Right lobe of liver (tissue), 6 donors: Measurements from ENCODE around the gene BBOX1. TPM values are rescaled to one million over a fixed set of nuclear protein-coding genes. Genes with fewer than 3 reads are reported as not detected.

Experiments used
- ATAC-seq, 4 donors: fragments of 200-7000 bp; cut with Tn5 transposase; one replicate each; pipeline ENCODE4 v1.9.1; 2020; ENCODE audit warnings: mild to moderate bottlenecking in 4 of 4, moderate library complexity in 4 of 4
- DNase-seq, 3 donors: peaks; one replicate each; pipeline ENCODE4 v3.0.0-alpha.2; 2020
- H3K27ac ChIP-seq, 3 donors: fragments of 200-600 bp; one replicate each; pipeline ENCODE4 v1.8.0; 2022
- H3K27me3 ChIP-seq, 2 donors: fragments of 200-600 bp; one replicate each; pipeline ENCODE4 v1.8.0; 2022
- H3K36me3 ChIP-seq, 4 donors: fragments of 200-600 bp; sonication (generic) in 1 of 4; one replicate each; pipeline versions ENCODE4 v1.5.1 to v1.8.0; 2017 to 2022; ENCODE audit warnings: control low read depth in 1 of 4
- H3K4me1 ChIP-seq, 4 donors: fragments of 200-600 bp; sonication (generic) in 1 of 4; one replicate each; pipeline versions ENCODE4 v1.5.1 to v1.8.0; 2017 to 2022; ENCODE audit warnings: control low read depth in 1 of 4
- H3K4me3 ChIP-seq, 3 donors: fragments of 200-600 bp; one replicate each; pipeline ENCODE4 v1.8.0; 2022
- H3K9me3 ChIP-seq, 4 donors: fragments of 200-600 bp; sonication (generic) in 1 of 4; one replicate each; pipeline versions ENCODE4 v1.5.1 to v1.8.0; 2017 to 2022; ENCODE audit warnings: control low read depth in 1 of 4
- POLR2A ChIP-seq: fragments of 450-650 bp; IDR thresholded peaks from one replicate; pipeline ENCODE4 v1.6.1; 2017; ENCODE audit warnings: antibody characterized with exemption, mild to moderate bottlenecking
- WGBS: methylation state at CpG from one replicate; pipeline ENCODE4 v1.1.6; 2018; ENCODE audit warnings: low coverage, low lambda C conversion rate; ENCODE audit not compliant: insufficient coverage; ENCODE audit errors: missing lambda C conversion rate; 5-methylcytosine and 5-hydroxymethylcytosine counted together
- intact Hi-C, 2 donors: fragments of 100-400 bp; cut with DNase I; formaldehyde crosslinking; loops; one replicate each; pipeline versions ENCODE4 v1.11.2 to v1.14.1; 2022
- total RNA-seq, 6 experiments: library from RNA; depleted of rRNA in 2 of 6; stranded (reverse); fragments of >200 nt in 2 of 6; fragmentation: NEBNext Ultra II Directional in 3 of 6; extraction: Animal tissue kit (Norgen Biotek cat#: 25700) in 3 of 6; gene quantifications; one replicate each; pipeline versions ENCODE4 v1.1.0 to v1.2.4, GENCODE V29; 2016 to 2023
- TF ChIP-seq, protein P1 (sequence below), 4 donors: fragments of 200-600 bp in 3 of 4; fragments of 450-650 bp in 1 of 4; IDR thresholded peaks; one replicate each; pipeline versions ENCODE4 v1.5.1 to v1.8.0; 2016 to 2022; ENCODE audit warnings: antibody characterized with exemption in 4 of 4, mild to moderate bottlenecking in 2 of 4
- donor health status: DM: no; HTN: yes; CAD: no.
- donor health status: DM: no; HTN: no; CAD: no.
- donor health status: DM: no; HTN: no; CAD: no.
- donor health status: DM: no; HTN: yes; CAD: no.
- donor health status: DM: no; HTN: yes; CAD: no.

BBOX1 gene
- total RNA-seq, 6 experiments from 2014 or later: 1.9 to 25.3 (median 13.9) TPM

DNA sequence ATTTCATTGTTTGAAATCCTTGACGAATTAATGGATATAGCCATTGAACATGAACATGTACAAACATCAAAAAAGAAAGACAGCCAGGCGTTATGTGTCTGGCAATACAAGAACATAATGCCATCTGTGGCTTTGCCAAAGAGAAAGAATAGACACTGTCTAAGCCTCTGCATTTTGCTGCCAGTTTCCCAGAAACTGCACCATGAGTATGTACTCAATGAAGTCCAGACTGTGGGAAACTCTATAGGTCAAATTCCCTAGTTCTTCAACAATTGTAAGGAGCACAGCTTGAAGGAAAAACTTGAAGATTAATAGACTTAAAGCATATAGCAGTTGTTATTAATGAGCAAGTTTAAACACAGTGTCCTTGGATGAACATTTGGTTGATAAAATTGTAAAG lies 71.3 kb downstream of the BBOX1 start:
- TF ChIP-seq, protein P1, sequence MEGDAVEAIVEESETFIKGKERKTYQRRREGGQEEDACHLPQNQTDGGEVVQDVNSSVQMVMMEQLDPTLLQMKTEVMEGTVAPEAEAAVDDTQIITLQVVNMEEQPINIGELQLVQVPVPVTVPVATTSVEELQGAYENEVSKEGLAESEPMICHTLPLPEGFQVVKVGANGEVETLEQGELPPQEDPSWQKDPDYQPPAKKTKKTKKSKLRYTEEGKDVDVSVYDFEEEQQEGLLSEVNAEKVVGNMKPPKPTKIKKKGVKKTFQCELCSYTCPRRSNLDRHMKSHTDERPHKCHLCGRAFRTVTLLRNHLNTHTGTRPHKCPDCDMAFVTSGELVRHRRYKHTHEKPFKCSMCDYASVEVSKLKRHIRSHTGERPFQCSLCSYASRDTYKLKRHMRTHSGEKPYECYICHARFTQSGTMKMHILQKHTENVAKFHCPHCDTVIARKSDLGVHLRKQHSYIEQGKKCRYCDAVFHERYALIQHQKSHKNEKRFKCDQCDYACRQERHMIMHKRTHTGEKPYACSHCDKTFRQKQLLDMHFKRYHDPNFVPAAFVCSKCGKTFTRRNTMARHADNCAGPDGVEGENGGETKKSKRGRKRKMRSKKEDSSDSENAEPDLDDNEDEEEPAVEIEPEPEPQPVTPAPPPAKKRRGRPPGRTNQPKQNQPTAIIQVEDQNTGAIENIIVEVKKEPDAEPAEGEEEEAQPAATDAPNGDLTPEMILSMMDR (IDR thresholded peaks at IDR 0.05): no peak
- TF ChIP-seq POLR2A: no peak
- WGBS: 74% methylated on average over 2 of the region's 2 CpGs
- ATAC-seq: no peak

DNA sequence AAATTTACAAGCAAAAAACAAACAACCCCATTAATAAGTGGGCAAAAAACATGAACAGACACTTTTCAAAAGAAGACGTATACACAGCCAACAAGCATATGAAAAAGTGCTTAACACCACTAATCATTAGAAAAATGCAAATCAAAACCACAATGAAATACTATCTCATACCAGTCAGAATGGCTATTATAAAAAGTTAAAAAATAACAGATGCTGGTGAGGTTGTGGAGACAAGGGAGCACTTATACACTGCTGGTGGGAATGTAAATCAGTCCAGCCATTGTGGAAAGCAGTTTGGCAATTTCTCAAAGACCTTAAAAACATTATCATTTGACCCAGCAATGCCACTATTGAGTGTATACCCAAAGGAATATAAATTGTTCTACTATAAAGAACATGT lies 72.3 kb downstream of the BBOX1 start:
- no peak overlapping the region for H3K4me3 ChIP-seq
- no peaks in the 10 kb centered on the region for H3K4me1 ChIP-seq
- H3K9me3 ChIP-seq: no peaks in the 10 kb centered on the region
- TF ChIP-seq, protein P1 (IDR thresholded peaks at IDR 0.05): no peak
- TF ChIP-seq POLR2A: no peak
- no peak overlapping the region for H3K27ac ChIP-seq
- DNase-seq (no peak), ATAC-seq (no peak)
- WGBS: 57% methylated on average over 1 of the region's 1 CpG
- no peaks in the 10 kb centered on the region for H3K36me3 ChIP-seq
- intact Hi-C loops: no loop called here
- H3K27me3 ChIP-seq: no peaks in the 10 kb centered on the region

More for the DNA sequence above, 71.3 kb downstream of the BBOX1 start:
- Histone ChIP-seq H3K4me1 (no peaks in the 10 kb centered on the region), H3K4me3 (no peak overlapping the region), H3K36me3 (no peaks in the 10 kb centered on the region), H3K9me3 (no peaks in the 10 kb centered on the region), H3K27ac (no peak overlapping the region), H3K27me3 (no peaks in the 10 kb centered on the region)
- intact Hi-C loops: no loop called here
- no peak for DNase-seq

DNA sequence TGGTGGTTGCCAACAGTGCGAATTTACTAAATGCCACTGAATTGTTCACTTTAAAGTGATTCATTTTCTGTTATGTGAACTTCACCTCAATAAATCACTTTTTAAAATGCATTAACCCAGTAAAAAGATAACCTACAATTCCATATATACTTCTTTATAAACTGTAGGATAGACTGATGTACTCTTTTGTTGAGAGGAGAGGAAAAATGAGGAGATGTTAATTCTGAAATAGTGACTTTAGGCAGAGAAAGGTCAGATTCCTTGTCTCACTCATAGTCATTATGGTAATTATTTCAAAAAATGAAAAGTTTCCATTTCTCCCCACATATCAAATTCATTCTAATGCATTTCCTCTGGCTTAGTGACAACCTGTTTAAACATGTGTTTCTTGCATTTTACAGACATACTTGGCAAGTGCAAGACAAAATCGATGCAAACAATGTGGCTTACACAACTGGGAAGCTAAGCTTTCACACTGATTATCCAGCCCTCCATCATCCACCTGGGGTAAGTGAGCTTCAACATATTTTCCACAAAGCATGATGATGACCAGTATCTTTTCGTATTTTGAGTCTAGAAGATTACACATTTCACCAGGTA lies 74.5 kb downstream of the BBOX1 start:
- DNase-seq (no peak), ATAC-seq (no peak)
- WGBS: 79% methylated on average over 3 of the region's 3 CpGs
- Histone ChIP-seq H3K4me3 (no peak overlapping the region), H3K36me3 (no peaks in the 10 kb centered on the region), H3K27ac (no peak overlapping the region), H3K27me3 (no peaks in the 10 kb centered on the region), H3K9me3 (no peaks in the 10 kb centered on the region), H3K4me1 (no peaks in the 10 kb centered on the region)
- TF ChIP-seq POLR2A: no peak
- TF ChIP-seq, protein P1 (IDR thresholded peaks at IDR 0.05): no peak
- intact Hi-C loops: no loop called here

DNA sequence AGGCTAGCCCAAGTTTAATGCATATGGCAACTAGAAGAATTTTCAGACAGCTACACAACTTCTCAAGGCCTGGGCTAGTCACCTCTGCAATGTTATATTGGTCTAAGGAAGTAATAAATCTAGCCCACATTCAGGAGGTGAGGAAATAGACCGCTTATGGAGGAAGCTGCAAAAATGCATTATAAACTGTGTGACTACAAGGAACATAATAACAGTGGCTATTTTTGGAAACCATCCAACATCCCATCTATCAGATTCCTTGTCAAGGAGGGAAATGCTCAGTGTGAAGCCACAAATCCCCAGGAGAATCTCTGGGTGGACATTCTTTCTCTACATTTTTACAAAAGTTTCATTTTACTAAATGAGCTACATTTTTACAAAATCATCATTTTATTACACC lies 76.1 kb downstream of the BBOX1 start:
- no peaks in the 10 kb centered on the region for H3K9me3 ChIP-seq
- intact Hi-C loops: no loop called here
- ATAC-seq (no peak), DNase-seq (no peak)
- H3K4me3 ChIP-seq: no peak overlapping the region
- WGBS: 60% methylated on average over 1 of the region's 1 CpG
- no peaks in the 10 kb centered on the region for H3K4me1 ChIP-seq
- H3K27ac ChIP-seq: no peak overlapping the region
- TF ChIP-seq, protein P1 (IDR thresholded peaks at IDR 0.05): no peak
- no peak for TF ChIP-seq POLR2A
- no peaks in the 10 kb centered on the region for H3K27me3 ChIP-seq
- no peaks in the 10 kb centered on the region for H3K36me3 ChIP-seq

DNA sequence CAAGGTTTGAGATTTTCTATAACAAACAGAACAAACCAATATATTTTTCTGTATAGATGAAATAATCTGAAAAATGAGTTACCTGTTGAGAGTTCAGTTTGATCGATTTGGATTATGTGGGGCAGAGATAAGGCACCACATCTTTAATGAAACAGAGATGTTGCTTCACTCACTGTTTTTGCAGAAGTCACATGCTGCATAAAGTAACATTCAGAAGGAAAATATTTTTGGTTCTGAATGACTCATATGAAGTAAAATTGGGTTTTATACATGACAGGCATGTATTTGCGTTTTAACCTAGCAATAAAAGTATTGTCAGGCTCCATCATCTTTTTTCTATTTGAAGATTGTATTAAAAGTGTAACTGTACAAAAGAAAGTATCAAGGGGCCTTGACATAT lies 77.8 kb downstream of the BBOX1 start:
- intact Hi-C loops: no loop called here
- Histone ChIP-seq H3K36me3 (no peaks in the 10 kb centered on the region), H3K9me3 (no peaks in the 10 kb centered on the region), H3K27me3 (no peaks in the 10 kb centered on the region), H3K4me1 (no peaks in the 10 kb centered on the region), H3K27ac (no peak overlapping the region), H3K4me3 (no peak overlapping the region)
- DNase-seq (no peak), ATAC-seq (no peak)
- WGBS: 79% methylated on average over 2 of the region's 2 CpGs
- no peak for TF ChIP-seq POLR2A
- TF ChIP-seq, protein P1 (IDR thresholded peaks at IDR 0.05): no peak
